ENCODE results near the gene NAPA. TPM values are rescaled to one million over a fixed set of nuclear protein-coding genes. Genes with fewer than 3 reads are reported as not detected.

Gene NAPA
- total RNA-seq, 4 donors from 2014 or later = 78.4 to 154 (median 105) TPM

DNA sequence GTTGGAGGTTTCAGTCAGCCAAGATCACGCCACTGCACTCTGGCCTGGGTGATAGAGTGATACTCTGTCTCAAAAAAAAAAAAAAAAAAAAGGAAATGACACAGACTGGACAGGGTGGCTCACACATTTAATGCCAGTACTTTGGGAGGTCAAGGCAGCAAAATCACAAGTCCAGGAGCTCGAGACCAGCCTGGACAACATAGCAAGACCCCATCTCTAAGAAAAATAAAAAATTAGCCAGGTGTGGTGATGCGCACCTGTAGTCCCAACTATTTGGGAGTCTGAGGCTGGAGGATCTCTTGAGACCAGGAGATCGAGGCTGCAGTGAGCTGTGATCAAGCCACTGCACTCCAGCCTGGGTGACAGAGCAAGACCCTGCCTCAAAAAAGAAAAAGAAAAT is 22.6 kb upstream of the NAPA start:
- Histone ChIP-seq H3K36me3 (no peaks in the 10 kb centered on the region), H3K27me3 (no peaks in the 10 kb centered on the region), H3K9me3 (no peaks in the 10 kb centered on the region), H3K4me3 (no peak overlapping the region), H3K4me1 (no peaks in the 10 kb centered on the region), H3K27ac (no peak overlapping the region)
- DNase-seq = no peak
- TF ChIP-seq POLR2A (IDR thresholded peaks at IDR 0.05) = no peak
- TF ChIP-seq, protein P1, sequence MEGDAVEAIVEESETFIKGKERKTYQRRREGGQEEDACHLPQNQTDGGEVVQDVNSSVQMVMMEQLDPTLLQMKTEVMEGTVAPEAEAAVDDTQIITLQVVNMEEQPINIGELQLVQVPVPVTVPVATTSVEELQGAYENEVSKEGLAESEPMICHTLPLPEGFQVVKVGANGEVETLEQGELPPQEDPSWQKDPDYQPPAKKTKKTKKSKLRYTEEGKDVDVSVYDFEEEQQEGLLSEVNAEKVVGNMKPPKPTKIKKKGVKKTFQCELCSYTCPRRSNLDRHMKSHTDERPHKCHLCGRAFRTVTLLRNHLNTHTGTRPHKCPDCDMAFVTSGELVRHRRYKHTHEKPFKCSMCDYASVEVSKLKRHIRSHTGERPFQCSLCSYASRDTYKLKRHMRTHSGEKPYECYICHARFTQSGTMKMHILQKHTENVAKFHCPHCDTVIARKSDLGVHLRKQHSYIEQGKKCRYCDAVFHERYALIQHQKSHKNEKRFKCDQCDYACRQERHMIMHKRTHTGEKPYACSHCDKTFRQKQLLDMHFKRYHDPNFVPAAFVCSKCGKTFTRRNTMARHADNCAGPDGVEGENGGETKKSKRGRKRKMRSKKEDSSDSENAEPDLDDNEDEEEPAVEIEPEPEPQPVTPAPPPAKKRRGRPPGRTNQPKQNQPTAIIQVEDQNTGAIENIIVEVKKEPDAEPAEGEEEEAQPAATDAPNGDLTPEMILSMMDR (IDR thresholded peaks at IDR 0.05) = no peak

DNA sequence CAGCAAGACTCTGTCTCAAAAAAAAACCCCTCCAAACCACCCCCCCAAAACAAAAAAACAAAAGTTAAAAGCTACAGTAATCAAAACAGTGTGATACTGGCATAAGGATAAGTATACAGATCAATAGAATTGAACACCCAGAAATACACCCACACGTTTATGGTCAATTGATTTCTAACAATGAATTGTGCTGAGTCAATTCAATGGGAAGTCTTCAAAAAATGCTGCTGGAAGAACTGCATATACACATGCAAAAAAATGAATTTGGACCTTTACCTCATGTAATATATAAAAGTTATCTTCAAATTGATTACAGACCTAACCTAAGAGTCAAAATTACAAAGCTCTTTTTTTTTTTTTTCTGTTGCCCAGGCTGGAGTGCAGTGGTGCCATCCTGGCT is 19.8 kb upstream of the NAPA start:
- no peak for TF ChIP-seq POLR2A (IDR thresholded peaks at IDR 0.05)
- TF ChIP-seq, protein P1 (IDR thresholded peaks at IDR 0.05) = no peak
- no peaks in the 10 kb centered on the region for H3K4me1 ChIP-seq
- no peaks in the 10 kb centered on the region for H3K36me3 ChIP-seq
- no peak overlapping the region for H3K4me3 ChIP-seq
- H3K27ac ChIP-seq = no peak overlapping the region
- DNase-seq = no peak
- no peaks in the 10 kb centered on the region for H3K9me3 ChIP-seq
- H3K27me3 ChIP-seq = no peaks in the 10 kb centered on the region

DNA sequence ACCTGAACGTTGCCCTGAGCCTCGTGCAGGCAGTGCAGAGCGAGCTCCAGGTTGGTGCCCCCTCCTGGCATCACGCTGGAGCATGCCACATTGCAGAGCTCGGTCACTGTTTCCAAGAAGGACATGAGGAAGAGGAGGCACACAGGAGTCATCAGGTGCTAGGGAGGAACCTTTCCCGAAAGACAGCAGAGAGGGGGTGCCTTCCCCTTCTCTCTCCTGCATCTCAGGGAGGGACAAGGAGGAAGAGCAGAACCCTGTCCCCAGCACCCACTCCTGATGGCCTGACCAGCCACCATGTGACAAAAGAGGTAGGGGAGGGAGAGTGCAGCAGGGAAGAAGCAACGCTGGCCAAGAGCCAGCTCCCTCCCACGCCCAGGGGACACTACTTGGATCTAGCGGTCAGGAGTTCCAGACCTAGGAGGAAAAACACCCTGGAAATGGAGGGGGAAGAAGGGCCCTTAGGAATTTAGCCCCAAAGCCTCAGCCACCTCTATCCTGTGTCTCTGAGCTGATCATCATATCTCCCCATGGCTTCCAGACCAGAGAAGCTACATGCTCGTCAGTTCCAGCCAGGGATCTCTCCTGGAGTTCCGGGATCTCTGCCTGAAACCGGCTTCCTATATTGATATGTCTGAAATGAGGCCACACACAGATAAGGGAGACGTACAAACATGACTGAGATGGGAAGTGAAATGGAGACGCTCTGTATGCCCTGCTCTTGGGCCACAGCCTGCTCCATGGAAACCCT is 17.0 kb upstream of the NAPA start:
- Histone ChIP-seq H3K27ac (no peak overlapping the region), H3K36me3 (no peaks in the 10 kb centered on the region), H3K4me3 (no peak overlapping the region), H3K9me3 (no peaks in the 10 kb centered on the region), H3K27me3 (no peaks in the 10 kb centered on the region), H3K4me1 (no peaks in the 10 kb centered on the region)
- DNase-seq = no peak
- TF ChIP-seq, protein P1 (IDR thresholded peaks at IDR 0.05) = no peak
- no peak for TF ChIP-seq POLR2A (IDR thresholded peaks at IDR 0.05)

DNA sequence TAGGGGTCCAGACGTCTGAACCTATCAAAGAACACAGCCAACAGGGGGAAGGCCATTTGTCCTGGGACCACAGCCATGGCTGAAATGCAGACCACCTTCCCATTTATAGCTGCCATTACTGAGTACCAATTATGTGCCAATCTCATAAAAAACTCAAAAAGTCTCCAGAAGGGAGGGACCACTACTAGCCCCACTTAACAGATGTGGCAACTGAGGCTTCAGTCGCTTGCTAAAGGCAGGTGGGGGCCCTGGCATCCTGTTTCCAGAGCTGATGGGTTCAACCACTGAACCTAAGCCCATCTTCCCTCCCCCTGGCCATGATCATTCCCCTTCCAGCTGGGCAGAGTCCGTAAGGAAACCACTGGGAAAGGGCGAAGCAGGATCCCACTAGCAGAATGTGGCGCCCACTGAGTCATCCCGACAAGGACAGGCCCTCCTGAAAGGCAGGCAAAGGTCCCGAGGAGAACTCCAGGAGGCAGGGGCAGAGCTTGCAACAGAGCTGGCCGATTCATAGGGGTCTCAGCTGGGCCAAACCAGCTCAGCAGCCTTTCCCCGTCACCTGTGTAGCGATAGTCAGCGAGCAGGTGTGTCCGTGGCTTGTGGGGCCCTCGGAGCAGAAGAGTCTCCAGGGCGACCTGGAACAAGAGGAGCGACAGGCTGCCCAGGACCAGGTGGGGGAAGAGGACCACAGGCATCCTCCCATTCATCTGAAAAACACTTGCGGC is 14.3 kb upstream of the NAPA start:
- no peaks in the 10 kb centered on the region for H3K36me3 ChIP-seq
- H3K9me3 ChIP-seq = no peaks in the 10 kb centered on the region
- H3K27ac ChIP-seq = no peak overlapping the region
- no peaks in the 10 kb centered on the region for H3K27me3 ChIP-seq
- H3K4me1 ChIP-seq = no peaks in the 10 kb centered on the region
- no peak overlapping the region for H3K4me3 ChIP-seq
- DNase-seq = no peak
- no peak for TF ChIP-seq POLR2A (IDR thresholded peaks at IDR 0.05)
- TF ChIP-seq, protein P1 (IDR thresholded peaks at IDR 0.05) = no peak

DNA sequence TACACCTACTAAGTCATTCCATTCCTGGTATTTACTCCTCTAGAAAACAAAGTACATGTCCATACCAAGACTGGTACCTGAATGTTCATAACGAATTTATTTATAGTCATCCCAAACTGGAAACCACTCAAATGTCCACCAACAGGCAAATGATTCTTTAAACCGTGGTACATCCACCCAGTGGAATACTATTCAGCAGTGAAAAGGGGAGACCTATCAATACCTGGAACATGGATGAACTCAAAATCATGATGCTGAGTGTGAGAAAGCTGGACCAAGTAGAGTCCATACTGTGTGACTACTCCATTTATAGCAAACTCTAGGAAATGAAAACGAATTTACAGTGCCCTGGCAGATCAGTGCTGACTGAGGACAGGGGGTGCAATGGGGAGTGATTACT is 11.9 kb upstream of the NAPA start:
- peaks cover 0 to 21% (median 0%) of the 10 kb centered on the region in 4 donors for H3K4me1 ChIP-seq
- DNase-seq = no peak
- H3K27ac ChIP-seq = no peak overlapping the region
- H3K9me3 ChIP-seq = no peaks in the 10 kb centered on the region
- no peaks in the 10 kb centered on the region for H3K36me3 ChIP-seq
- TF ChIP-seq, protein P1 (IDR thresholded peaks at IDR 0.05) = no peak
- H3K4me3 ChIP-seq = no peak overlapping the region
- no peaks in the 10 kb centered on the region for H3K27me3 ChIP-seq
